Sigmoid colon (tissue), 7 donors: ENCODE results near the gene THAP8. TPM values are rescaled to one million over a fixed set of nuclear protein-coding genes. Genes with fewer than 3 reads are reported as not detected.

Experiments
- DNase-seq: peaks from one replicate; pipeline ENCODE4 v3.0.0-alpha.2; 2019
- H3K27ac ChIP-seq, 4 donors: fragments of 200-600 bp; sonication (generic); one replicate each; pipeline ENCODE4 v1.5.1; 2016 to 2019; ENCODE audit warnings: mild to moderate bottlenecking in 1 of 4
- H3K27me3 ChIP-seq, 3 donors: fragments of 200-600 bp; sonication (generic); one replicate each; pipeline ENCODE4 v1.5.1; 2019; ENCODE audit warnings: mild to moderate bottlenecking in 1 of 3
- H3K36me3 ChIP-seq, 4 donors: fragments of 200-600 bp; sonication (generic); one replicate each; pipeline ENCODE4 v1.5.1; 2016 to 2019
- H3K4me1 ChIP-seq, 4 donors: fragments of 200-600 bp; sonication (generic); one replicate each; pipeline ENCODE4 v1.5.1; 2017 to 2019
- H3K4me3 ChIP-seq, 4 donors: fragments of 200-600 bp; sonication (generic); one replicate each; pipeline ENCODE4 v1.5.1; 2017 to 2019; ENCODE audit warnings: mild to moderate bottlenecking in 2 of 4, moderate library complexity in 1 of 4
- H3K9me3 ChIP-seq, 4 donors: fragments of 200-600 bp in 3 of 4; sonication (generic) in 3 of 4; one replicate each; pipeline versions ENCODE4 v1.5.1 to v1.6.1; 2013 to 2019
- CTCF ChIP-seq, 4 experiments: fragments of 450-650 bp in 3 of 4; fragments of 200-600 bp in 1 of 4; IDR thresholded peaks; one replicate each; pipeline ENCODE4 v1.5.1; 2016 to 2019; ENCODE audit warnings: antibody characterized with exemption in 4 of 4, mild to moderate bottlenecking in 3 of 4, moderate library complexity in 2 of 4
- EP300 ChIP-seq, 4 donors: sonication (generic); formaldehyde crosslinking; IDR thresholded peaks; one replicate each; pipeline ENCODE4 v1.6.1; 2017; ENCODE audit warnings: antibody characterized with exemption in 4 of 4
- POLR2A ChIP-seq, 2 donors: fragments of 450-650 bp; IDR thresholded peaks; one replicate each; pipeline ENCODE4 v1.6.1; 2016; ENCODE audit warnings: antibody characterized with exemption in 2 of 2, mild to moderate bottlenecking in 2 of 2, moderate library complexity in 2 of 2
- POLR2AphosphoS5 ChIP-seq, 4 donors: sonication (generic); formaldehyde crosslinking; IDR thresholded peaks; one replicate each; pipeline ENCODE4 v1.6.1; 2017; ENCODE audit warnings: antibody characterized with exemption in 4 of 4
- WGBS, 2 donors: extraction: QIAGEN DNeasy Blood & Tissue Kit; methylation state at CpG; one replicate each; pipeline ENCODE4 v1.1.7; 2013; 5-methylcytosine and 5-hydroxymethylcytosine counted together
- intact Hi-C: fragments of 100-400 bp; cut with DNase I; formaldehyde crosslinking; loops from one replicate; pipeline ENCODE4 v1.15.1; 2023
- polyA plus RNA-seq, 3 donors: library from polyadenylated mRNA; stranded (reverse); fragments of 200-250 nt; gene quantifications; one replicate each; pipeline ENCODE4 v1.2.3, GENCODE V29; 2013
- total RNA-seq, 4 donors: library from RNA; depleted of rRNA; stranded (reverse); fragments of >200 nt; gene quantifications; one replicate each; pipeline ENCODE4 v1.1.0, GENCODE V29; 2016
- donor health status: healthy with polysubstance abuse.
- donor health status: Bipolar disorder and iron deficiency.
- donor health status: healthy.

Gene THAP8
- total and polyA plus RNA-seq, 7 donors = 5.8 to 23.9 (median 12.6) TPM

DNA sequence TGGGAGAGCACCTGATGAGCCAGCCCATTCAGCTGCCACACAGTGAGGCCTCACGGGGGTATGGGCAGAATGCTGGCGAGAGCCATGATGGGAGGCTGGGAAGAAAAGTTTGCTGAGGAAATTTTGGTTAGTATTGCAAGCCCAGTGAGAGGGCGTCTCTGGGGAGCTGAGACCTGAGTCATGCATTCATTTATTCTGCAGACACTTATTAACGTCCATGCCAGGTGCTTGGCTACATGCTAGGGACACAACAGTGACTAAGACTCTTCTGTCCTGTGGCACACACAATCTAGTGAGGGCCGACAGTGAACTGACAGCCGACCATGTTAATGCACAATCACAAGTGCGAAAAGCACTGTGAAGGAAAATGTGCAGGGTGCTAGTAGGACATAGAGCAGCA lies 27.8 kb upstream of the THAP8 start:
- H3K4me1 ChIP-seq = no peaks in the 10 kb centered on the region
- no peak overlapping the region for H3K4me3 ChIP-seq
- no peaks in the 10 kb centered on the region for H3K36me3 ChIP-seq
- WGBS, 2 donors = 92 to 95% methylated on average over 7 of the region's 7 CpGs
- intact Hi-C loops = no loop called here
- TF ChIP-seq EP300 (IDR thresholded peaks at IDR 0.05) (no peak), CTCF (IDR thresholded peaks at IDR 0.05) (no peak), POLR2A (IDR thresholded peaks at IDR 0.05) (no peak), POLR2AphosphoS5 (IDR thresholded peaks at IDR 0.05) (no peak)
- no peaks in the 10 kb centered on the region for H3K27me3 ChIP-seq
- no peak overlapping the region for H3K27ac ChIP-seq
- H3K9me3 ChIP-seq = no peaks in the 10 kb centered on the region
- DNase-seq = no peak

DNA sequence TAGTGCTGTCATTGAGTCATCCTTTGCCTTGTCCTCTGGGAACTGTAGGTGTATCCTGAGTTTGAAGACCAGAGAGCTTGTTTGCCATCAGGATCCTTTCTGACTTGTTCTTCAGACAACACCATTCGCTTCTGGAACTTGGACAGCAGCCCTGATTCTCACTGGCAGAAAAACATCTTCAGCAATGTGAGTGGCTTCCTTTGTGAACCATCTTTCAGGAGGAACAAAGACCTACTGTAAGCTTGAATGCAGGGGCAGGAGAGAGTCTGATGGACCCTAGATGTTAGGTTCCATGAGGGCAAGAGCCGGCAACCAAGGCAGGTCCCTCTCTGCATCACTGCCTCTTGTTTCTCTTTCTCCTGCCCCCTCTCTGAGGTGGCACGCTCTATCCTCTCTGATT lies 27.3 kb upstream of the THAP8 start:
- TF ChIP-seq POLR2AphosphoS5 (IDR thresholded peaks at IDR 0.05) (no peak), POLR2A (IDR thresholded peaks at IDR 0.05) (no peak), CTCF (IDR thresholded peaks at IDR 0.05) (no peak), EP300 (IDR thresholded peaks at IDR 0.05) (no peak)
- WGBS, 2 donors = 87 to 91% methylated on average over 3 of the region's 3 CpGs
- intact Hi-C loops = no loop called here
- H3K27me3 ChIP-seq = no peaks in the 10 kb centered on the region
- no peaks in the 10 kb centered on the region for H3K9me3 ChIP-seq
- H3K4me1 ChIP-seq = no peaks in the 10 kb centered on the region
- DNase-seq = no peak
- H3K36me3 ChIP-seq = no peaks in the 10 kb centered on the region
- H3K27ac ChIP-seq = no peak overlapping the region
- no peak overlapping the region for H3K4me3 ChIP-seq

- intact Hi-C loops = no loop called here
- 95 to 96% methylated on average over 3 of the region's 3 CpGs for WGBS, 2 donors
- Histone ChIP-seq H3K4me1 (no peaks in the 10 kb centered on the region), H3K36me3 (no peaks in the 10 kb centered on the region), H3K9me3 (no peaks in the 10 kb centered on the region), H3K27ac (no peak overlapping the region), H3K27me3 (no peaks in the 10 kb centered on the region), H3K4me3 (no peak overlapping the region)
- no peak for DNase-seq
- TF ChIP-seq EP300 (IDR thresholded peaks at IDR 0.05) (no peak), POLR2AphosphoS5 (IDR thresholded peaks at IDR 0.05) (no peak), CTCF (IDR thresholded peaks at IDR 0.05) (no peak), POLR2A (IDR thresholded peaks at IDR 0.05) (no peak)
These were observed 25.4 kb upstream of the THAP8 start for GRCh38 chr19:36079389-36079945.

DNA sequence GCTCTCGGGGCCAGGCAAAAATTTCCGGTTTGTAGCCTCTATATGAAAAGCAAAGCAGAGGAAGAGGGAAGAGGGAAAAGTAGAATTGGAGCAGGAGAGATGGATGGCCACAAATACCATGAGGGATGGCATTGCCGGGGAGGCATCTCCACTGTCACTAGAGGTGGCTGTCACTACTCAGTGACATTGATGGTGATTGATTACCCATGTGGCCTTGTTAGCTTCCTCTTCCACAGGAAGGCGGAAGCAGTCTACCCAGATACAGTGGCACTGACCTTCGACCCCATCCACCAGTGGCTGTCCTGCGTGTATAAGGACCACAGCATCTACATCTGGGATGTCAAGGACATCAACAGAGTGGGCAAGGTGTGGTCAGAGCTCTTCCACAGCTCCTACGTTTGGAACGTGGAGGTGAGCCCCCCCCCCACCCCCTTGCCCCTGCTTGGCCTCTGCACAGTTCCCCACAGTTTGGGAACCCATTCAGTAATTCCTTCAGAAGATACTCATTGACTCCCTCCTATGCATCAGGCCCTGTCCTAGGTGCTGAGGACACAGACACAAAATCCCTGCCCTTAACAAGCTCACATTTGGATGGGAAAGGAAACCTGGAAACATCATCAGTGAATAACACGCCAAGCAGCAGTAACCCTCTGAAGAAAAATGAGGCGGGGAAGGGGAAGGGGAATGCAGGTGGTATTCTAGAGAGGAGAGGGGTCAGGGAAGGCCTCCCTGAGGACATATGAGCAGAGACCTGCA lies 19.2 kb upstream of the THAP8 start:
- TF ChIP-seq POLR2A (IDR thresholded peaks at IDR 0.05) = no peak
- no peak for TF ChIP-seq EP300 (IDR thresholded peaks at IDR 0.05)
- TF ChIP-seq CTCF (IDR thresholded peaks at IDR 0.05) = no peak
- no peak for TF ChIP-seq POLR2AphosphoS5 (IDR thresholded peaks at IDR 0.05)
- H3K4me3 ChIP-seq = no peak overlapping the region
- H3K9me3 ChIP-seq = no peaks in the 10 kb centered on the region
- no peaks in the 10 kb centered on the region for H3K27me3 ChIP-seq
- H3K4me1 ChIP-seq = no peaks in the 10 kb centered on the region
- H3K36me3 ChIP-seq = no peaks in the 10 kb centered on the region
- WGBS, 2 donors = 84 to 87% methylated on average over 10 of the region's 10 CpGs
- intact Hi-C loops = no loop called here
- H3K27ac ChIP-seq = no peak overlapping the region
- DNase-seq = no peak
